ENCODE measurements around the gene SAMD11. TPM values are rescaled to one million over a fixed set of nuclear protein-coding genes. Genes with fewer than 3 reads are reported as not detected.

Gene SAMD11
- total RNA-seq, 1 experiment from 2014 or later: 11.5 TPM

DNA sequence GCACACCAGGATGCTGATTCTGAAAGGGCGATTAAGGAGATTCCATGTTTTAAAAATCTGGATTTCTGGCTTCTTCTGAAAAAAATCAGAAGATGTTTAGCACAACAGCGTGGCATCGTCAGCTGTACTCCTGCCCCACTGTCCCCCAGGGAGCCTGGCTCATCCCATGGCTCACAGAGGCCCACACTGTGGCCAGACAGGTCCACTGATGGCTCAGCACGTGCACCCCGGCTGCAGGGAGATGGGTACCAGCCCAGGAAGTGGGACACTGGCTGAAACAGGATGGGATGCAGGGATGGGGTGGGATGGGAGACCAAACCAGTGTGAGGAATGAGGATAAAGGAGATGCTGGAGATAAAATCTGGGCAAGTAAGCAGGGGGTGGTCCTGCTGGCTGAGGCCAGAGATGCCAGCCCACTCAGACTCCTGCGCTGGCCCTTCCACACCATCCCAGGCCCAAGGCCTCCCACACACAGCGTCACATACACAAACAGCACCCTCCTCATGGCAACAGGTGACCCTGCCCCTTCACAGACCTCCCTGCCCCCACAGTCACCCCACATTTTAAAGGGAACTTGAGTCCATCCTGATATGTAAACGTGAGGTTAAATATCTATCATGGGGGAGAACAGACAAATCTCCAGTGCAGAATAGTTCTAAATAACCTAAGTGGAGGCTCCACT, 23.9 kb upstream of the SAMD11 start:
- ChIA-PET CTCF (no interaction called here), RAD21 (ENCODE audit: low non-redundant PET in 1 of 2, low total read pairs in 2 of 2, uncharacterized antibody in 2 of 2, unreplicated experiment in 2 of 2) (no interaction called here), POLR2A (no interaction called here)
- H3K9me2 ChIP-seq (ENCODE audit: insufficient read depth): no peaks in the 10 kb centered on the region
- H4K20me1 ChIP-seq (ENCODE audit: insufficient read depth): no peaks in the 10 kb centered on the region
- H3K4me2 ChIP-seq (ENCODE audit: low read length): no peak overlapping the region
- no peaks in the 10 kb centered on the region for H3K27me3 ChIP-seq (ENCODE audit: insufficient read depth, low read length)
- no peak for DNase-seq (ENCODE audit: low read depth, low spot score)
- peaks cover 6 to 9% of the 10 kb centered on the region in 2 experiments; a peak in 3 of 4 replicates for H3K4me1 ChIP-seq (ENCODE audit: control insufficient read depth in 1 of 2, insufficient read depth in 2 of 2, low read length in 2 of 2)
- BruUV-seq (replicated peaks): no TSS peak
- H3K36me3 ChIP-seq (ENCODE audit: control insufficient read depth in 1 of 2, insufficient read depth in 2 of 2, low read length in 2 of 2): no peaks in the 10 kb centered on the region
- TF ChIP-seq YY1 (IDR thresholded peaks at IDR 0.05; ENCODE audit: extremely low read depth, insufficient replicate concordance, low read depth, low read length) (no peak), POLR2A (IDR thresholded peaks at IDR 0.05; ENCODE audit: borderline replicate concordance, extremely low read depth, insufficient read depth, insufficient read length) (no peak), ZFX (IDR thresholded peaks at IDR 0.05) (no peak), CBX3 (IDR thresholded peaks at IDR 0.05; ENCODE audit: low read depth) (no peak), CEBPB (IDR thresholded peaks at IDR 0.05; ENCODE audit: low read depth) (no peak), JUND (IDR thresholded peaks at IDR 0.05) (no peak), FOSL1 (IDR thresholded peaks at IDR 0.05; ENCODE audit: low read depth) (no peak)
- TF ChIP-seq, protein P1, sequence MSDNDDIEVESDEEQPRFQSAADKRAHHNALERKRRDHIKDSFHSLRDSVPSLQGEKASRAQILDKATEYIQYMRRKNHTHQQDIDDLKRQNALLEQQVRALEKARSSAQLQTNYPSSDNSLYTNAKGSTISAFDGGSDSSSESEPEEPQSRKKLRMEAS (IDR thresholded peaks at IDR 0.05): no peak
- TF ChIP-seq, protein P2, sequence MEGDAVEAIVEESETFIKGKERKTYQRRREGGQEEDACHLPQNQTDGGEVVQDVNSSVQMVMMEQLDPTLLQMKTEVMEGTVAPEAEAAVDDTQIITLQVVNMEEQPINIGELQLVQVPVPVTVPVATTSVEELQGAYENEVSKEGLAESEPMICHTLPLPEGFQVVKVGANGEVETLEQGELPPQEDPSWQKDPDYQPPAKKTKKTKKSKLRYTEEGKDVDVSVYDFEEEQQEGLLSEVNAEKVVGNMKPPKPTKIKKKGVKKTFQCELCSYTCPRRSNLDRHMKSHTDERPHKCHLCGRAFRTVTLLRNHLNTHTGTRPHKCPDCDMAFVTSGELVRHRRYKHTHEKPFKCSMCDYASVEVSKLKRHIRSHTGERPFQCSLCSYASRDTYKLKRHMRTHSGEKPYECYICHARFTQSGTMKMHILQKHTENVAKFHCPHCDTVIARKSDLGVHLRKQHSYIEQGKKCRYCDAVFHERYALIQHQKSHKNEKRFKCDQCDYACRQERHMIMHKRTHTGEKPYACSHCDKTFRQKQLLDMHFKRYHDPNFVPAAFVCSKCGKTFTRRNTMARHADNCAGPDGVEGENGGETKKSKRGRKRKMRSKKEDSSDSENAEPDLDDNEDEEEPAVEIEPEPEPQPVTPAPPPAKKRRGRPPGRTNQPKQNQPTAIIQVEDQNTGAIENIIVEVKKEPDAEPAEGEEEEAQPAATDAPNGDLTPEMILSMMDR (IDR thresholded peaks at IDR 0.05 in 2 of 3, conservative IDR thresholded peaks at IDR 0.05 in 1 of 3; ENCODE audit: borderline replicate concordance in 1 of 3, insufficient read depth in 1 of 3, low read depth in 2 of 3, low read length in 2 of 3): no peak
- no peak overlapping the region for H2AFZ ChIP-seq (ENCODE audit: low read depth, low read length, poor library complexity, severe bottlenecking)
- H3K9ac ChIP-seq (ENCODE audit: low read length): no peak overlapping the region
- no peak overlapping the region for H3K27ac ChIP-seq (ENCODE audit: low read depth, low read length)
- intact Hi-C loops (cut with micrococcal nuclease): loop anchor here (5.0 kb wide), 1 partner anchor 63 kb away; the partner anchor contains the start of gene KLHL17
- no peak overlapping the region for H3K4me3 ChIP-seq (replicated peaks in 1 of 2; ENCODE audit: low read depth in 1 of 2, low read length in 2 of 2)
- no peaks in the 10 kb centered on the region for H3K79me2 ChIP-seq (ENCODE audit: insufficient read depth, low read length)
- no peak for ATAC-seq
- H3K9me3 ChIP-seq (ENCODE audit: control insufficient read depth in 1 of 2, insufficient read depth in 1 of 2, low read depth in 1 of 2, low read length in 2 of 2): no peaks in the 10 kb centered on the region
